Measurements from ENCODE around the gene PTCSC3.

DNA sequence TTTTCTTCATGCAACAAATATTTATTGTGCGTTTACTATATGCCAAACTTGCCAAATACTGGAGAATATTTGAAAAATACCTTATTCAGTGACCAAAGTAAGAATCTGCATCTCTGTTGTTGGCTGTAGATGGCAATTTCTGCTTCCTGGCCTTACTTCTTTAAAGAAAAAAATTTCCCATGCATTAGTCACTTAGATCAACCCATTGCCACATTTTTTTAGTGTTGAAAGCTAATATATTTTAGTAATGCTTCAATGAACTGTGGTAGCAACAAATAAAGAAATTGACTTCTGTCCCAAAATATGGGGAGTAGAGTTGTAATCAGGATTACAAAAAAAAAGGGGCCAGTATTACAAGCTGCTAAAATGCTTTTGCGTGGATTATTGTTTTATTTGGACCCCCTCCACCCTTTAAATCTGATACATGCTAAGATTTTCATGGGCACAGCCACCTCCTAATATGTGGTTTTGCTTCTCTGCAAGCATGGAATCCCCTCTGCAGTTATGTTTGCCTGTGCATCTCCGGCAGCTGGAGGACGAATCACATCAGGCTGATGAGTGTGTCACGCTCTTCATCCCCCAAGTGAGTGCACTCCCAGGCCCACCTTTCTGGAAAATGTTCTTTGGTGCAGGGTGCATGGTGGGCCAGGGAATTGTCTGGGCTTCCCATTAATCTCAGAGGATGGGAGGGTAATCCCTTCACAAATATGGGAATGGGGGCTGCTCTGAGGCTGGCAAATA, 38.1 kb upstream of the PTCSC3 start:
- no peak for TF ChIP-seq CTCF (conservative IDR thresholded peaks at IDR 0.05; ENCODE audit: low read depth in 2 of 2)
- no peak for TF ChIP-seq POLR2AphosphoS5 (IDR thresholded peaks at IDR 0.05; ENCODE audit: low read depth)
- no peak for TF ChIP-seq JUNB (IDR thresholded peaks at IDR 0.05; ENCODE audit: unreplicated experiment)
- no peak for TF ChIP-seq EZH2phosphoT487 (IDR thresholded peaks at IDR 0.05; ENCODE audit: unreplicated experiment)
